GM19193 (cell line): ENCODE data around the gene ZNF507.

ENCODE experiments used
- POLR2A ChIP-seq: IDR thresholded peaks from 4 replicates; pipeline ENCODE4 v1.6.1; 2011; ENCODE audit not compliant: insufficient read depth, insufficient read length; ENCODE audit errors: extremely low read depth

The ZNF507 gene

DNA sequence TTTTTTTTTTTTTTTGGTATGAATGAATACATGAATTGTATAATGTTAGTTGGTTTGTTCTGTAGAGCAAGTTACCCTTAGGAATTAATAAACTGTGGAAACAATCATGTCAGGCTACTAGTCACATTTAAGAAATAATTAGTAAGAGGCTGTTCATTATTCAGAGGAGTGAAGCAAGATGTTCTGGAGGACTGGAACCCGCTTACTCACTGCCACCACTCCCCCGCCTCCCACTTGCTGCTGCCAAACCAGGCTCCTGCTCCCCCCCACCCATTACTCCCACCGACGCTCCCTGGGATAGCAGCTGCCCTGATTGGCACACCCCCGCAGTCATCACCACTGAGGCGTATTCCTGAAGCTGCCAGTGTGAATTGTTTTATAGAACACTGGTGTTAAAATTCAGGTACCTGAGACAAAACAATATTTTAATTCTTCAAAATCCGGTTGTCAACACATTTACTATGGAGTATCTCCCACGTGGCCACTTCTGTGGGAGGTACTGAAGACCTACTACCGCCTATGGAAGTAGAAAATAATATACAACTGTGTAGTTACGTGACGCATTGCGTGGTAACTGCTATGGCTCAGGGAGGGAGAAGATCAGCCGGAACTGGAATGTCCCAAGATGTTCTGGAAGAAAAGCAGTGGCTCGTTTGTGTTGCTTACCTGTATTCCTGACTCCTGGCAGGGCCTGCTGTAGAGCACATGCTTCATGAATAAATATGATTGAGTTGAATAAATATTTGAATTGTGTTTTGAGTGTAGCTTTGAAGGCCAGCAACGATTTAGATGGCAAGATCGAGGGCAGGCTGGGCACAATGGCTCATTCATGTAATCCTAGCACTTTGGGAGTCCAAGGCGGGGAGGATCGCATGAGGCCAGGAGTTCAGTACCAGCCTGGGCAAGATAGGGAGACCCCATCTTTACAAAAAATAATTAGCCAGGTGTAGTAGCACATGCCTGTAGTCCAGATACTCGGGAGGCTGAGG, 61.9 kb downstream of the ZNF507 start:
- TF ChIP-seq POLR2A, result no peak

DNA sequence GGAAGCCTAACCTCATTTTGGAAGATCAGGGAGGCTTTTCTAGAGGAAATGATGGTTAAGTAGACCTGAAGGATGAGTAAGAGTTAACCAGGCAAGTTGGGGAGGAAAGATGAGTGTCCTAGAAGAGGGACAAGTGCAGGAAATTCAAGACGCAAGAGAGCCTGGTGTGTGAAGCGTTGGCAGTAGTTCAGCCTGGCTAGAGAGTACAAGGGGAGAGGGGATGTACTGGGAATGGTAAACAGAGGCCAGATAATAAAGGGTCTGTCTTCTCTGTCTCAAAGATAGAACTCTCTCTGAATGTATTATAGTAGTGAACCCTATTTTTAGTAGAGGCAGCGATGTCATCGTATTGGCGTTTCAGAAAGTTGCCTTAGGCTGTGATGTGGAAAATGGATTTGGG, 69.8 kb downstream of the ZNF507 start:
- TF ChIP-seq POLR2A, result no peak

- no peak for TF ChIP-seq POLR2A
These were observed 70.3 kb downstream of the ZNF507 start for GRCh38 chr19:32415669-32416068.

- TF ChIP-seq POLR2A, result no peak
These were observed 71.5 kb downstream of the ZNF507 start for GRCh38 chr19:32416749-32417456.

- TF ChIP-seq POLR2A, result no peak
These were observed 72.7 kb downstream of the ZNF507 start for GRCh38 chr19:32418155-32418554.

- no peak for TF ChIP-seq POLR2A
These were observed 76.4 kb downstream of the ZNF507 start for GRCh38 chr19:32421589-32422361.

GRCh38 chr19:32422435-32422834, 77.0 kb downstream of the ZNF507 start:
- no peak for TF ChIP-seq POLR2A

GRCh38 chr19:32427536-32427935, 82.1 kb downstream of the ZNF507 start:
- TF ChIP-seq POLR2A, result no peak

GRCh38 chr19:32436692-32437091, 91.3 kb downstream of the ZNF507 start:
- no peak for TF ChIP-seq POLR2A

DNA sequence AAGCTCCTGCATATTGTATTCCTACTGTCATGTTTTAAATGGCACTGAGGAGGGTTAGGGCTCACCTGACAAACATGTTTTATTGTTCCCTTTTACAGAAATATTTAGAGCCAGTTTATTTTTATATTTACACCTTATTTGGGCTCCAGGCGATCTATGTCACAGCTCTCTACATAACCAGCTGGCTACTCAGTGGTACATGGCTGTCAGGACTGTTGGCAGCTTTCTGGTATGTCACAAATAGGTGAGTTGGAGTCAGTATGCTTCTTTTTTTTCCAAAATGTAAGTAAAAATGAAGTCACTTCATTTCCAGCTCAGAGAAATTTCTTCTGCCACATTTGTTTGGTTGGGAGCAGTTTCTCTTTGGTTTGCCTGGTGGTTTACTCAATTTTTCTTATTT, 91.7 kb downstream of the ZNF507 start:
- no peak for TF ChIP-seq POLR2A
